HFFc6 (cell line): ENCODE results near the gene GSS. TPM values are rescaled to one million over a fixed set of nuclear protein-coding genes. Genes with fewer than 3 reads are reported as not detected.

ENCODE experiments used
- DNase-seq: peaks from one replicate; pipeline ENCODE4 v3.0.0-alpha.2; 2018
- H3K27ac Mint-ChIP-seq: 2 replicates; pipeline ENCODE4 v1.8.0; 2020; ENCODE audit warnings: mild to moderate bottlenecking, mixed read lengths
- H3K27me3 Mint-ChIP-seq: 2 replicates; pipeline ENCODE4 v1.8.0; 2021; ENCODE audit warnings: mild to moderate bottlenecking, moderate library complexity, mixed read lengths; ENCODE audit not compliant: insufficient read depth
- H3K36me3 Mint-ChIP-seq: 2 replicates; pipeline ENCODE4 v1.8.0; 2021; ENCODE audit warnings: low read depth, mixed read lengths
- H3K4me1 Mint-ChIP-seq: 2 replicates; pipeline ENCODE4 v1.8.0; 2020; ENCODE audit warnings: low read depth, mixed read lengths
- H3K4me3 Mint-ChIP-seq: 2 replicates; pipeline ENCODE4 v1.8.0; 2020; ENCODE audit warnings: mild to moderate bottlenecking, moderate library complexity, mixed read lengths
- H3K9me3 Mint-ChIP-seq: 2 replicates; pipeline ENCODE4 v1.8.0; 2020; ENCODE audit warnings: mild to moderate bottlenecking, mixed read lengths
- total RNA-seq, 6 experiments: library from RNA; stranded (reverse); fragmentation: NEBNext Ultra II Directional; extraction: Animal tissue kit (Norgen Biotek cat#: 25700); gene quantifications; 2 replicates in 1 of 6; 3 replicates in 5 of 6; pipeline ENCODE4 v1.2.3, GENCODE V29; 2021
- TF ChIP-seq, protein P1 (sequence below): fragments of 200-600 bp; sonication (generic); IDR thresholded peaks from 2 replicates; pipeline ENCODE4 v1.5.0; 2021; ENCODE audit warnings: antibody characterized with exemption, mild to moderate bottlenecking

Gene GSS
- total RNA-seq, 6 experiments from 2014 or later = 72.1 to 86.8 (median 76.6) TPM

DNA sequence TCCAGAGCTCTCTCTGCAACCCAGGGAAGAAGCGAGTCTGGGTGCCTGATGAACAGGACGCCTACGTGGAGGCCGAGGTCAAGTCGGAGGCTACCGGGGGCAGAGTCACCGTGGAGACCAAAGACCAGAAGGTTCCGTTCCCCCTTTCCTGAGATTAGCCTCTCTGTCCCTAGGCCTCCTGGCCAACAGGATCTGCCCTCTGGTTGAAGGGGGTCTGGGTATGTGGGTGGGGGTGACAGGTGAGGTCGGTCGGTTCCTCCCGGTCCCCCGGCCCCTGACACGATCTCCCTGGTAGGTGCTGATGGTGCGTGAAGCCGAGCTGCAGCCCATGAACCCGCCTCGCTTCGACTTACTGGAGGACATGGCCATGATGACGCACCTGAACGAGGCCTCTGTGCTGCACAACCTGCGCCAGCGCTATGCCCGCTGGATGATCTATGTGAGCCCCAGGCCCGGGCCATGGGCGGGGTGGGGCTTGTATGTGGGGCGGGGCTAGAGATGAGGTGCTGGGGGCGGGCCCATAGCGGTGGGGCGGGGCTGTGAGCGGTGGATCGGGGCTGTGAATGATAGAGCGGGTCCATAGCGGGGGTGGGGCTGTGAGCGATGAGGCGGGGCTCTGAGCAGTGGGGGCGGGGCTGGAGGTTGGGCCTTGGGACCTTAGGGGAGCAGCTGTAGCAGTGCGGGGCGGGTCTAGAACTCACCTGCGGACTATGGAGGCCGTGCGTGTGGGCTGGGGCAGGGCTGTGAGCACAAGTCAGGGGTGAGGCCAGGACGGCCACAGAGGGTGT, 24.0 kb upstream of the GSS start:
- Mint-ChIP-seq H3K36me3 (no peaks in the 10 kb centered on the region), H3K27ac (no peak overlapping the region), H3K27me3 (peaks cover 26% of the 10 kb centered on the region), H3K4me3 (no peak overlapping the region), H3K4me1 (0 out of 2 replicates have a peak, but pooled peaks cover 5% of the 10 kb centered on the region), H3K9me3 (no peaks in the 10 kb centered on the region)
- TF ChIP-seq, protein P1, sequence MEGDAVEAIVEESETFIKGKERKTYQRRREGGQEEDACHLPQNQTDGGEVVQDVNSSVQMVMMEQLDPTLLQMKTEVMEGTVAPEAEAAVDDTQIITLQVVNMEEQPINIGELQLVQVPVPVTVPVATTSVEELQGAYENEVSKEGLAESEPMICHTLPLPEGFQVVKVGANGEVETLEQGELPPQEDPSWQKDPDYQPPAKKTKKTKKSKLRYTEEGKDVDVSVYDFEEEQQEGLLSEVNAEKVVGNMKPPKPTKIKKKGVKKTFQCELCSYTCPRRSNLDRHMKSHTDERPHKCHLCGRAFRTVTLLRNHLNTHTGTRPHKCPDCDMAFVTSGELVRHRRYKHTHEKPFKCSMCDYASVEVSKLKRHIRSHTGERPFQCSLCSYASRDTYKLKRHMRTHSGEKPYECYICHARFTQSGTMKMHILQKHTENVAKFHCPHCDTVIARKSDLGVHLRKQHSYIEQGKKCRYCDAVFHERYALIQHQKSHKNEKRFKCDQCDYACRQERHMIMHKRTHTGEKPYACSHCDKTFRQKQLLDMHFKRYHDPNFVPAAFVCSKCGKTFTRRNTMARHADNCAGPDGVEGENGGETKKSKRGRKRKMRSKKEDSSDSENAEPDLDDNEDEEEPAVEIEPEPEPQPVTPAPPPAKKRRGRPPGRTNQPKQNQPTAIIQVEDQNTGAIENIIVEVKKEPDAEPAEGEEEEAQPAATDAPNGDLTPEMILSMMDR = no peak
- DNase-seq = no peak

DNA sequence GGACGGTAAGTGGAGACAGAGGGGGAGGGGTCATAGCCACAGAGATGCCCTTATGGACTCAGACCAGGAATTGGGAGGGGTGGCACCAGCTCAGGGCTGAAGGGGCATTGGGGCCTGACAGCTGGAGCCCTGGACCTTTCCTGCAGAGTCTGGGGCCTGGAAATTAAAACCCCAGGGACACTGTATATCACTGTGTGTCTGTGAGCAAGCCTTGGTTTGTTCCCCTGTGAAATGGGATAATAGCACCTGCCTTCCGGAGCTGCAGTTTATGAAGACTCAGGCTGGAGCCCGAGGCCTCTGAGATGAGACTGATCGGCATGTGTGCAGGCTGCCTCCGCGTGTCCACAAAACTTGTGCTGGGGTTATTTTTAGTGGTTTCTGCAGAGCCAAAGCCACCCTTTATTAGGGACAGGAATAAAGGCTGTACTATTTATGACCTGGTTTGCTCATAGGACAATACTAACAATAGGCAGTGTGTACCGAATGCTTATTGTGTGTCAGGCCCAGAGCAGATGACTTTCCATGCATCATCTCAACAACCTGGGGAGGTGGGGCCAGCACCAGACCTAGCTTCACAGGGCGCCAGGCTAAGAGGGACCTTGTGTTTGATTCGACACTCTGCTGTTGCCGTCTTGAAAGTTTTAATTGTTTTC, 22.6 kb upstream of the GSS start:
- DNase-seq = no peak
- H3K4me1 Mint-ChIP-seq = 0 out of 2 replicates have a peak, but pooled peaks cover 3% of the 10 kb centered on the region
- no peak overlapping the region for H3K27ac Mint-ChIP-seq
- H3K9me3 Mint-ChIP-seq = no peaks in the 10 kb centered on the region
- H3K27me3 Mint-ChIP-seq = peaks cover 26% of the 10 kb centered on the region
- TF ChIP-seq, protein P1 = no peak
- H3K4me3 Mint-ChIP-seq = no peak overlapping the region
- no peaks in the 10 kb centered on the region for H3K36me3 Mint-ChIP-seq

DNA sequence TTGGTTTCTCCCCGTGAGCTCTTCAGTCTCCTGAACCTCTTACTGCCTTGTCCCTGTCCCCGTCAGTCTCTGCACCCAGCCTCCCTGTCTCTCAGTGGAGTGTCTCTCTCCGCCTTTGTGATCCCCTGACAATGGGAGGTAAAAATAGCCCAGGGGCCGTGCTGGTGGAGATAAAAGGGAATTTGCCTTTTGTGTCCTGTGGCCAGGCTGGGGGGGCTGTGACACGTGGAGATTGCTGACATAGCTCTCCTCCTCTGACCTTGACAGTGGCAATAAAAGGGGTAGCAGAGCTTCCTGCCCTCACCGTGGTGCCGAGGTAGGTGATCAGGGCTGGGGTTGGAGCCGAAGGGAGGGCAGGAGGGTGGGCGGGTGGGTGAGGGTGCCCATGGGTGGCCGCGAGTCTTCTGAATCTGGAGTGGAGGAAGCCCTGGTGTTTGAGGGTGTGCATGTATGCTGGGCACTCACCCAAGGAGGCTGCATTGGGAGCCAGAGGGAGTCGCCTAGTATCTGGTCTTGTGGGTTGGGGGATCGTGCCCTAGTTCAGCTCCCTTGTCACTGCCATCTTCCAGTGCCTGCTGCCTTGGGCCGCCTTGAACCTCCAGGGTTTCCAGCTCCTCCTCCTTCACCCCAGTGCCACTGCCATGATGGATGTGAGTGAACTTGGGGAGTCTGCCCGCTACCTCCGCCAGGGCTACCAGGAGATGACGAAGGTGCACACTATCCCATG, 21.9 kb upstream of the GSS start:
- Mint-ChIP-seq H3K36me3 (no peaks in the 10 kb centered on the region), H3K4me3 (no peak overlapping the region), H3K27me3 (peaks cover 26% of the 10 kb centered on the region), H3K27ac (no peak overlapping the region), H3K9me3 (no peaks in the 10 kb centered on the region), H3K4me1 (no peaks in the 10 kb centered on the region)
- TF ChIP-seq, protein P1 = no peak
- no peak for DNase-seq

DNA sequence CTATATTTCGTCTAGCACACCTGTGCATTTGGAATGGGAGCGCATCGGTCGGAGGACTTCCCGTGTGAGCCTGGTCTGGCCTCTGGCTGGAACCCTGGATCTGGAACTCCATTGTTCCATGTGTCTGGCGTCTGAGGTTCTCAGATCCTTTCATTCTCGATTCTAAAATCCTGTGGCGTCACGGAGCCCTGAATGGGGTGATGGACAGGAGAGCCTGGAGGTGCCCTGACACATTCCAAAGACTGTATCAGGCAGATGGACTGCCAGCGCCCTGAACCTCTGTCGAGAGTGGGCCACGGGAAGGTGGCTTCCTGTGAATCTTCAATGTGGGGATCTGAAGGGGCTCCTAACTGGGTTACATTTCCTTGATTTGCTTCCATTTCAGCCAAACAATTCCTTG, 20.7 kb upstream of the GSS start:
- Mint-ChIP-seq H3K27ac (no peak overlapping the region), H3K27me3 (peaks cover 28% of the 10 kb centered on the region), H3K4me3 (no peak overlapping the region), H3K9me3 (no peaks in the 10 kb centered on the region), H3K36me3 (no peaks in the 10 kb centered on the region), H3K4me1 (no peaks in the 10 kb centered on the region)
- DNase-seq = no peak
- TF ChIP-seq, protein P1 = no peak

DNA sequence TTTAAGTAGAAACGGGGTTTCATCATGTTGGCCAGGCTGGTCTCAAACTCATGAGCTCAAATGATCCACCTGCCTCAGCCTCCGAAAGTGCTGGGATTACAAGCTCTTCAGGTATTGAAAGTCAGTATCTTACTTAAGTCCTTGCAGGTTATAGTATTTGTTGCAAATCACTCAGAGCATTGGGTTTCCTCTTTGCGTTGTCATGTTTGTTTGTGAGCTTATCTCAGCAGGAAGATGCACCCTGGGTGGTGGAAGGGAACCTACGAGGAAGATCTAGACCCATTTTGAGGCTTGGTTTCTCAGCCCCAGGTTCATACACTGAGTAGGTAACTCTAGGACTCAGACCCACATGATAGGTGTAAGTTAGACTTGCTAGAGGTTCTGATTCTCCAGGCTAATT, 18.6 kb upstream of the GSS start:
- Mint-ChIP-seq H3K27me3 (peaks cover 28% of the 10 kb centered on the region), H3K27ac (no peak overlapping the region), H3K36me3 (no peaks in the 10 kb centered on the region), H3K4me1 (no peaks in the 10 kb centered on the region), H3K9me3 (no peaks in the 10 kb centered on the region), H3K4me3 (no peak overlapping the region)
- TF ChIP-seq, protein P1 = no peak
- DNase-seq = no peak
